Dermis lymphatic vessel endothelial cell (primary cell): Measurements from ENCODE around the gene CCDC28B. TPM values are rescaled to one million over a fixed set of nuclear protein-coding genes. Genes with fewer than 3 reads are reported as not detected.

Experiments used
- total RNA-seq: library from RNA; depleted of rRNA; stranded (reverse); fragments of >200 nt; gene quantifications from 2 replicates; pipeline ENCODE4 v1.2.1, GENCODE V29; 2014

CCDC28B gene
- total RNA-seq: 13.4 and 17.2 TPM in 2 replicates

DNA sequence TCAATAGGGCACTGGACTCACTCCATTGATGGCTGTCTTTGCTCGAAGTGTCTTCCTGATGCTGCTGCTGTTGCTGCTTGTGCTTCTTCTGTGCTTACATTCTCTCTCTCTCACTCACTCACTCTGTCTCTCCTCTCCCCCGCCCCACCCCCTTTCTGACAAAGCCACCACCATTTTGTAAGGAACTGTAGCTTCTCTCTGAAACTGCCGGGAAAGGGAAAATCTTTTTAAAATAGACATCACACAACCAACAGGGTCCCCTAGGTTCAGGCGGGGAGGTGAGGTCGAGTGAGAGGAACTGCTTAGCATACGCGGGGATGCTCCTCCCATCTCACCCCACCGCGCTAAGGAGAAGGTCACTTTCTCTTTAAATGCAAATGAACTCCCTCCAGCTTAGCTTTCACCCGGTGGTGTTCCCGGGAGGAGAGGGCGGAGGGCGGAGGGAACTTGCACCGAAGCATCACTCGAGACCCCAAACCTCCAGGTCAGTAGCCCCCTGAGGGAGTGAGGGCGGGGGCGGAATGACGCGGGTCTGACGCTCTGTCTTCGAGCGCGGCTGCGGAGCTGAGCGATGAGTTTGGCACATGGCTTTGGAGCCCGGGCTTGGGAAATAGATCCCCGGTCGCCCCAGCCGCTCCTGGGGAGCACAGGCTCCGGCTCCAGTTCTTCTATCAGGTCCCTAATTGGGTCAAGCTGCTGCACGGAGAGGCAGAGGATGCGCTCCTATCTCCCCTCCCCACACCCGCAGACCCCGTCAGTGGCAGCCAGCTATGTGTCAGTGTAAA lies at the start of gene CCDC28B:
CCDC28B (plus strand) TSS at position 370 of the 785 bp plus-strand sequence. CDS start 1,341 bp downstream, outside the sequence.

GRCh38 chr1:32179443-32180185 lies 20.8 kb upstream of the CCDC28B start, which contains the start of gene TXLNA:
Gene TXLNA, plus strand, starts transcription at chr1:32179675. Its CDS starts 671 bp downstream, at chr1:32180346.

GRCh38 chr1:32205401-32206370 lies 5.3 kb downstream of the CCDC28B start, which contains the start of gene IQCC:
Gene IQCC, plus strand, starts transcription at chr1:32205671. Its CDS starts 11 bp downstream, at chr1:32205682.

GRCh38 chr1:32208891-32209328 lies 8.5 kb downstream of the CCDC28B start, which contains the start of gene DCDC2B:
Gene DCDC2B, plus strand, starts transcription at chr1:32209089. Its CDS starts 5 bp downstream, at chr1:32209094.

GRCh38 chr1:32221980-32222755 lies 21.8 kb downstream of the CCDC28B start, which contains the start of the genes EIF3I and TMEM234:
Gene EIF3I, plus strand, starts transcription at chr1:32222407. Its CDS starts 35 bp downstream, at chr1:32222442.
Gene TMEM234, minus strand, starts transcription at chr1:32222353. Its CDS starts 31 bp downstream, at chr1:32222322.

GRCh38 chr1:32246888-32247273 lies 46.5 kb downstream of the CCDC28B start, which contains the start of gene FAM167B:
Gene FAM167B, plus strand, starts transcription at chr1:32247222. Its CDS starts 200 bp downstream, at chr1:32247422.

GRCh38 chr1:32250893-32251716 lies 50.7 kb downstream of the CCDC28B start, which contains the start of gene LCK:
Gene LCK, plus strand, starts transcription at chr1:32251265. Its CDS starts 23,065 bp downstream, at chr1:32274330.

Other genes starting within 250 kb of the CCDC28B start
- 47.8 and 60.2 TPM in 2 replicates for gene KHDRBS1, start 186.7 kb upstream of the CCDC28B start, total RNA-seq
- 9.1 and 10.8 TPM in 2 replicates for gene TMEM39B, start 127.7 kb upstream of the CCDC28B start, total RNA-seq
- gene KPNA6, start 92.5 kb upstream of the CCDC28B start, total RNA-seq: 27.4 and 30.3 TPM in 2 replicates
- gene TXLNA, start 20.9 kb upstream of the CCDC28B start, total RNA-seq: 61.2 and 70.6 TPM in 2 replicates
- 0.87 and 1.2 TPM in 2 replicates for gene IQCC, start 5.1 kb downstream of the CCDC28B start, total RNA-seq
- not detected in 2 replicates for gene DCDC2B, start 8.5 kb downstream of the CCDC28B start, total RNA-seq
- 10.4 and 11.1 TPM in 2 replicates for gene TMEM234, start 21.8 kb downstream of the CCDC28B start, total RNA-seq
- 251 and 296 TPM in 2 replicates for gene EIF3I, start 21.8 kb downstream of the CCDC28B start, total RNA-seq
- 0.17 and 0.22 TPM in 2 replicates for gene FAM167B, start 46.6 kb downstream of the CCDC28B start, total RNA-seq
- gene LCK, start 50.7 kb downstream of the CCDC28B start, total RNA-seq: 0.11 and 0.17 TPM in 2 replicates
- gene HDAC1, start 91.5 kb downstream of the CCDC28B start, total RNA-seq: 143 and 168 TPM in 2 replicates
- 128 and 185 TPM in 2 replicates for gene MARCKSL1, start 135.6 kb downstream of the CCDC28B start, total RNA-seq
- 0.86 and 0.98 TPM in 2 replicates for gene FAM229A, start 161.9 kb downstream of the CCDC28B start, total RNA-seq
- 0.09 and 0.11 TPM in 2 replicates for gene TSSK3, start 161.9 kb downstream of the CCDC28B start, total RNA-seq
- gene BSDC1, start 193.8 kb downstream of the CCDC28B start, total RNA-seq: 38.0 and 47.8 TPM in 2 replicates